DMS114 treated with DMSO at 0.1 percent for 48 hours (cell line): Measurements from ENCODE around the gene GTF2A2.
"Not testable (repeated sequence)": the region's sequence is repeated elsewhere in the genome, so short reads cannot be mapped to it uniquely, and the experiment has no call there.

ENCODE experiments used
- DNase-seq: peaks from one replicate; lab custom pipeline; 2025; ENCODE audit not compliant: unreplicated experiment; lab: John Stamatoyannopoulos, UW

The GTF2A2 gene

GRCh38 chr15:59656897-59657634 lies at the start of gene GTF2A2:
GTF2A2 (minus strand) TSS chr15:59657515; CDS start chr15:59652277, 5,238 bp downstream.
- peak; percentile 95 for DNase-seq

- DNase-seq, result no peak
These were observed 46.9 kb upstream of the GTF2A2 start for GRCh38 chr15:59703979-59704796.

GRCh38 chr15:59702351-59702750 lies 45.0 kb upstream of the GTF2A2 start:
- no peak for DNase-seq

- no peak for DNase-seq
These were observed 44.6 kb upstream of the GTF2A2 start for GRCh38 chr15:59701880-59702279.

GRCh38 chr15:59699810-59700431 lies 42.6 kb upstream of the GTF2A2 start:
- DNase-seq, result no peak

- DNase-seq, result not testable (repeated sequence)
These were observed 40.8 kb upstream of the GTF2A2 start for GRCh38 chr15:59698065-59698464.

GRCh38 chr15:59696332-59696731 lies 39.0 kb upstream of the GTF2A2 start:
- DNase-seq, result no peak

- DNase-seq, result no peak
These were observed 37.5 kb upstream of the GTF2A2 start for GRCh38 chr15:59694779-59695178.

- DNase-seq, result peak; percentile 50
These were observed 34.0 kb upstream of the GTF2A2 start for GRCh38 chr15:59691194-59691805.

- peak; percentile 61 for DNase-seq
These were observed 32.4 kb upstream of the GTF2A2 start for GRCh38 chr15:59689626-59690236.

GRCh38 chr15:59688782-59689625 lies 31.7 kb upstream of the GTF2A2 start, which contains the start of gene BNIP2:
BNIP2 (minus strand) TSS chr15:59689320; CDS start chr15:59682457, 6,863 bp downstream.
- peak; percentile 97 for DNase-seq

- no peak for DNase-seq
These were observed 31.1 kb upstream of the GTF2A2 start for GRCh38 chr15:59688423-59688781.

- peak; percentile 19 for DNase-seq
These were observed 30.5 kb upstream of the GTF2A2 start for GRCh38 chr15:59687836-59688235.

- DNase-seq, result no peak
These were observed 29.1 kb upstream of the GTF2A2 start for GRCh38 chr15:59686389-59686788.

GRCh38 chr15:59685737-59686297 lies 28.5 kb upstream of the GTF2A2 start:
- no peak for DNase-seq

- DNase-seq, result no peak
These were observed 23.6 kb upstream of the GTF2A2 start for GRCh38 chr15:59680870-59681269.

- no peak for DNase-seq
These were observed 23.0 kb upstream of the GTF2A2 start for GRCh38 chr15:59680346-59680745.

GRCh38 chr15:59678620-59679019 lies 21.3 kb upstream of the GTF2A2 start:
- DNase-seq, result no peak

GRCh38 chr15:59678172-59678571 lies 20.9 kb upstream of the GTF2A2 start:
- DNase-seq, result no peak

GRCh38 chr15:59676565-59676964 lies 19.2 kb upstream of the GTF2A2 start:
- no peak for DNase-seq
